Activated B cell treated with CpG ODN at 0.5 μM for 24 hours (primary cell): ENCODE measurements around the gene TOP2B. TPM values are rescaled to one million over a fixed set of nuclear protein-coding genes. Genes with fewer than 3 reads are reported as not detected.

ENCODE experiments used
- ATAC-seq: fragments of 200-7000 bp; cut with Tn5 transposase; one replicate; pipeline ENCODE4 v1.10.0; 2021; ENCODE audit warnings: low read depth, mild to moderate bottlenecking, moderate library complexity
- CTCF ChIA-PET: fragments of 350-600 bp; sonication (Branson Sonifier 250); formaldehyde crosslinking; loops from one replicate; lab custom pipeline; 2021; ENCODE audit warnings: antibody characterized with exemption; lab: Charles Lee
- POLR2A ChIA-PET: fragments of 350-600 bp; sonication (Branson Sonifier 250); formaldehyde crosslinking; loops from one replicate; lab custom pipeline; 2021; ENCODE audit warnings: antibody characterized with exemption; lab: Charles Lee
- DNase-seq: peaks from one replicate; pipeline ENCODE4 v3.0.0; 2022
- H3K27ac Mint-ChIP-seq: one replicate; pipeline ENCODE4 v1.8.0; 2020; ENCODE audit warnings: mixed read lengths
- H3K27me3 Mint-ChIP-seq: one replicate; pipeline ENCODE4 v1.8.0; 2021; ENCODE audit warnings: mixed read lengths
- H3K36me3 Mint-ChIP-seq: one replicate; pipeline ENCODE4 v1.8.0; 2021; ENCODE audit warnings: low read depth, mixed read lengths
- H3K4me1 Mint-ChIP-seq: one replicate; pipeline ENCODE4 v1.8.0; 2021; ENCODE audit warnings: mixed read lengths
- H3K4me3 Mint-ChIP-seq: one replicate; pipeline ENCODE4 v1.8.0; 2020; ENCODE audit warnings: mild to moderate bottlenecking, mixed read lengths
- H3K9me3 Mint-ChIP-seq: one replicate; pipeline ENCODE4 v1.8.0; 2020; ENCODE audit warnings: mixed read lengths
- CTCF ChIP-seq: fragments of 200-600 bp; IDR thresholded peaks from one replicate; pipeline ENCODE4 v1.8.0; 2022; ENCODE audit warnings: antibody characterized with exemption, mild to moderate bottlenecking
- intact Hi-C: fragments of 100-400 bp; cut with micrococcal nuclease; formaldehyde crosslinking; loops from one replicate; pipeline ENCODE4 v1.15.1; 2024
- total RNA-seq: library from RNA; stranded (reverse); gene quantifications from 2 replicates; pipeline ENCODE4 v1.2.3, GENCODE V29; 2022

The TOP2B gene
- total RNA-seq, 1 donor from 2014 or later: 117 TPM

GRCh38 chr3:25683410-25683809 lies 18.7 kb upstream of the TOP2B start:
- intact Hi-C loops: no loop called here
- Mint-ChIP-seq H3K4me3 (no peak overlapping the region), H3K27me3 (no peaks in the 10 kb centered on the region), H3K27ac (no peak overlapping the region), H3K4me1 (no peaks in the 10 kb centered on the region), H3K9me3 (no peaks in the 10 kb centered on the region), H3K36me3 (no peaks in the 10 kb centered on the region)
- POLR2A ChIA-PET: no interaction called here
- no peak for TF ChIP-seq CTCF
- ATAC-seq: no peak
- no peak for DNase-seq
- CTCF ChIA-PET: interaction anchor here (1.6 kb wide), 1 partner anchor 35 kb away, joined by 3 read pairs; no protein-coding TSS in a partner anchor

- H3K36me3 Mint-ChIP-seq: no peaks in the 10 kb centered on the region
- no peaks in the 10 kb centered on the region for H3K9me3 Mint-ChIP-seq
- no peak overlapping the region for H3K4me3 Mint-ChIP-seq
- CTCF ChIA-PET: no interaction called here
- no peak for TF ChIP-seq CTCF
- no peaks in the 10 kb centered on the region for H3K4me1 Mint-ChIP-seq
- H3K27ac Mint-ChIP-seq: no peak overlapping the region
- ATAC-seq (no peak), DNase-seq (no peak)
- POLR2A ChIA-PET: no interaction called here
- intact Hi-C loops: no loop called here
- no peaks in the 10 kb centered on the region for H3K27me3 Mint-ChIP-seq
Measured at GRCh38 chr3:25679642-25680302, 15.1 kb upstream of the TOP2B start.

GRCh38 chr3:25679166-25679565 lies 14.5 kb upstream of the TOP2B start:
- no peak overlapping the region for H3K27ac Mint-ChIP-seq
- no peak overlapping the region for H3K4me3 Mint-ChIP-seq
- CTCF ChIA-PET: no interaction called here
- intact Hi-C loops: no loop called here
- no peak for ATAC-seq
- no peak for DNase-seq
- no peaks in the 10 kb centered on the region for H3K9me3 Mint-ChIP-seq
- no peak for TF ChIP-seq CTCF
- POLR2A ChIA-PET: no interaction called here
- no peaks in the 10 kb centered on the region for H3K4me1 Mint-ChIP-seq
- H3K27me3 Mint-ChIP-seq: no peaks in the 10 kb centered on the region
- H3K36me3 Mint-ChIP-seq: no peaks in the 10 kb centered on the region

GRCh38 chr3:25678581-25678980 lies 13.9 kb upstream of the TOP2B start:
- ATAC-seq: no peak
- no peaks in the 10 kb centered on the region for H3K27me3 Mint-ChIP-seq

GRCh38 chr3:25677121-25677520 lies 12.4 kb upstream of the TOP2B start:
- Mint-ChIP-seq H3K27ac (no peak overlapping the region), H3K36me3 (no peaks in the 10 kb centered on the region), H3K27me3 (no peaks in the 10 kb centered on the region), H3K9me3 (no peaks in the 10 kb centered on the region), H3K4me1 (no peaks in the 10 kb centered on the region), H3K4me3 (no peak overlapping the region)
- POLR2A ChIA-PET: no interaction called here
- no peak for TF ChIP-seq CTCF
- intact Hi-C loops: no loop called here
- ATAC-seq (no peak), DNase-seq (no peak)
- CTCF ChIA-PET: no interaction called here

More at GRCh38 chr3:25678581-25678980, 13.9 kb upstream of the TOP2B start:
- H3K27ac Mint-ChIP-seq: no peak overlapping the region
- intact Hi-C loops: no loop called here
- TF ChIP-seq CTCF: no peak
- H3K36me3 Mint-ChIP-seq: no peaks in the 10 kb centered on the region
- H3K4me3 Mint-ChIP-seq: no peak overlapping the region
- ChIA-PET POLR2A (no interaction called here), CTCF (no interaction called here)
- no peak for DNase-seq
- H3K4me1 Mint-ChIP-seq: no peaks in the 10 kb centered on the region
- no peaks in the 10 kb centered on the region for H3K9me3 Mint-ChIP-seq
